Left lung (tissue), 10 donors: Measurements from ENCODE around the gene TMEM255B. TPM values are rescaled to one million over a fixed set of nuclear protein-coding genes. Genes with fewer than 3 reads are reported as not detected.
"Not testable (repeated sequence)": the region's sequence is repeated elsewhere in the genome, so short reads cannot be mapped to it uniquely, and the experiment has no call there.

ENCODE experiments used
- ATAC-seq: fragments of 200-7000 bp; cut with Tn5 transposase; one replicate; pipeline ENCODE4 v1.9.1; 2020; ENCODE audit warnings: moderate library complexity
- DNase-seq, 4 donors: peaks; one replicate each; pipeline ENCODE4 v3.0.0-alpha.2; 2013 to 2020
- H3K27ac ChIP-seq, 2 donors: fragments of 200-600 bp; sonication (generic) in 1 of 2; one replicate each; pipeline versions ENCODE4 v1.5.0 to v1.8.0; 2020 to 2021
- H3K27me3 ChIP-seq, 2 donors: fragments of 200-600 bp; sonication (generic) in 1 of 2; one replicate each; pipeline versions ENCODE4 v1.5.0 to v1.8.0; 2020 to 2021
- H3K36me3 ChIP-seq, 2 donors: fragments of 200-600 bp; sonication (generic) in 1 of 2; one replicate each; pipeline versions ENCODE4 v1.5.0 to v1.8.0; 2020 to 2021
- H3K4me1 ChIP-seq, 2 donors: fragments of 200-600 bp; one replicate each; pipeline ENCODE4 v1.8.0; 2021
- H3K4me3 ChIP-seq, 2 donors: fragments of 200-600 bp; sonication (generic) in 1 of 2; one replicate each; pipeline versions ENCODE4 v1.5.0 to v1.8.0; 2020 to 2021; ENCODE audit warnings: mild to moderate bottlenecking in 1 of 2
- H3K9me3 ChIP-seq, 2 donors: fragments of 200-600 bp; sonication (generic) in 1 of 2; one replicate each; pipeline versions ENCODE4 v1.5.0 to v1.8.0; 2020 to 2021
- intact Hi-C, 2 donors: fragments of 100-400 bp; cut with DNase I; formaldehyde crosslinking; loops; one replicate each; pipeline versions ENCODE4 v1.11.2 to v1.14.2; 2022
- polyA plus RNA-seq, 6 donors: library from polyadenylated mRNA; unstranded; fragments of 120-200 nt; gene quantifications; one replicate each; pipeline ENCODE4 v1.2.1, GENCODE V29; 2013; ENCODE audit not compliant: insufficient read length in 6 of 6
- total RNA-seq, 2 donors: library from RNA; stranded (reverse); fragmentation: NEBNext Ultra II Directional; extraction: Animal tissue kit (Norgen Biotek cat#: 25700); gene quantifications; one replicate each; pipeline ENCODE4 v1.2.1, GENCODE V29; 2021
- TF ChIP-seq, protein P1 (sequence below), 2 donors: fragments of 200-600 bp; sonication (generic) in 1 of 2; IDR thresholded peaks; one replicate each; pipeline versions ENCODE4 v1.5.0 to v1.8.0; 2021; ENCODE audit warnings: antibody characterized with exemption in 2 of 2
- donor health status: DM: no; HTN: yes; CAD: no.
- donor health status: DM: no; HTN: no; CAD: no.

Gene TMEM255B
- total and polyA plus RNA-seq, 8 donors: 10.4 to 30.7 (median 15.7) TPM

DNA sequence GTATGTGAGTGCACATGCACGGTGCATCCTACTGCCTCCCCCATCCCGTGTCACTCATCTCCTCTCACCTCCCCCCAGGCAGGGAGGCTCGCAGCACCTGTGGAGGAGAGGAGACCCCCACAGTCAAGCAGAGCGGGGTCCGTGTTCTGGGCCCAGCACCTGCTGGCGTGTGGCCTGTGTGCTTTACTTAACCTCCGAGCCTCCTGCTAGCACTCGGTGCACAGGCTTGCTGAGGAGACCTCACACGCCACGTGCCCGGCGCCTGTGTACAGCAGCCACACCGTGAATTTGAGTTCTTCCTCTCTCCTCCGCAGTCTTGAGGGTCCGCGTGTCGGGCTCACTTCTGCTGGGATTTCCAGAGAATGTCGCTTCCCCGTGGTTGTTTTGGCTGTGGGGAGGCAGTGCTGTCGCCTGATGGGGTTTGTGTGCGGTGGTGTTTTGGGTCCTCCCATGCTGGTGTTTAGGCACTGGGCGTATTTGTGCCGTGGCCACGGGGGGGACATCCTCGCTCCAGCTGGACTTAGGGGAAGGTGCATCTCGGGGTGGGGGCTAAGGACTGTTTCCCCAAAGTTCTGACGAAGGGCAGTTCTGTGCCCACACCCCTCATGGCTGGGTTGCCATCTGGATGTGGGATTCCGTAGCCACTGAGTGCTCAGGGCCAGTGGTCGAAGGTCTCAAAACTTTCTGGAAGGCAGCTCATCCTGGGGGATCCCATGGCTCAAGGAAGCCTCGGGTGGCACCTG is 34.8 kb upstream of the TMEM255B start:
- ATAC-seq: no peak
- TF ChIP-seq, protein P1, sequence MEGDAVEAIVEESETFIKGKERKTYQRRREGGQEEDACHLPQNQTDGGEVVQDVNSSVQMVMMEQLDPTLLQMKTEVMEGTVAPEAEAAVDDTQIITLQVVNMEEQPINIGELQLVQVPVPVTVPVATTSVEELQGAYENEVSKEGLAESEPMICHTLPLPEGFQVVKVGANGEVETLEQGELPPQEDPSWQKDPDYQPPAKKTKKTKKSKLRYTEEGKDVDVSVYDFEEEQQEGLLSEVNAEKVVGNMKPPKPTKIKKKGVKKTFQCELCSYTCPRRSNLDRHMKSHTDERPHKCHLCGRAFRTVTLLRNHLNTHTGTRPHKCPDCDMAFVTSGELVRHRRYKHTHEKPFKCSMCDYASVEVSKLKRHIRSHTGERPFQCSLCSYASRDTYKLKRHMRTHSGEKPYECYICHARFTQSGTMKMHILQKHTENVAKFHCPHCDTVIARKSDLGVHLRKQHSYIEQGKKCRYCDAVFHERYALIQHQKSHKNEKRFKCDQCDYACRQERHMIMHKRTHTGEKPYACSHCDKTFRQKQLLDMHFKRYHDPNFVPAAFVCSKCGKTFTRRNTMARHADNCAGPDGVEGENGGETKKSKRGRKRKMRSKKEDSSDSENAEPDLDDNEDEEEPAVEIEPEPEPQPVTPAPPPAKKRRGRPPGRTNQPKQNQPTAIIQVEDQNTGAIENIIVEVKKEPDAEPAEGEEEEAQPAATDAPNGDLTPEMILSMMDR (IDR thresholded peaks at IDR 0.05): no peak
- Histone ChIP-seq H3K9me3 (peaks cover 0 to 6% of the 10 kb centered on the region in 2 donors), H3K27me3 (peaks cover 0 to 9% of the 10 kb centered on the region in 2 donors), H3K4me3 (peak overlapping the region in 1 of 2 donors; percentile 45), H3K27ac (no peak overlapping the region), H3K4me1 (peaks cover 2 to 8% of the 10 kb centered on the region in 2 donors), H3K36me3 (no peaks in the 10 kb centered on the region)
- intact Hi-C loops: no loop called here
- peak in 1 of 4 donors; percentile 64 for DNase-seq

DNA sequence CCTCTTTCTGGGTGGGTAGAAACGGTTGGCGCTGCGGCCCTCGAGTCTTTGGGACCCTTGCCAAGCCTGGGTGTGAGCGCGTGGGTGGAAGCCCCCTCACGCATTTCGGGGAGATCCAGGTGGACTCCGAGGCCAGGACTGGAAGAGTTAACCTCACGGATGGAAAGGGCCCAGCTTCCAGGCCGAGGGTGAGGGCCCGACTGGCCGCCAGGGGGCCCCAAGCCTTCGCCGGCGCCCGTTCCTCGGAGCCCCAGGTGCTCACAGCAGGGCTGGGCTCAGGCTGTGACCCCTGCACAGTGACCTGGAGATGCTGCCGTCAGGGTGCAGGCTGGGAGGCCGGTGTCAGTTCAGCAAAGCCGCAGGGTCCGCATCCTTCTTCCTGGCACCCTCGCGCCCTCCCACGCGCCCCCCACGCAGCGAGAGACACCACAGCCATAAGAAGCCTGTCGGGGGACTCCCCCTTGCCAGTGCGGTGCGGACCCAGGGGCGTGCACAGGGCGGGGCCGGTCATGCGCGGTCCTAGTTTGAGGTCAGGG is 34.2 kb upstream of the TMEM255B start:
- ATAC-seq: peak; percentile 97
- TF ChIP-seq, protein P1 (IDR thresholded peaks at IDR 0.05): peak; percentile 64 to 86

DNA sequence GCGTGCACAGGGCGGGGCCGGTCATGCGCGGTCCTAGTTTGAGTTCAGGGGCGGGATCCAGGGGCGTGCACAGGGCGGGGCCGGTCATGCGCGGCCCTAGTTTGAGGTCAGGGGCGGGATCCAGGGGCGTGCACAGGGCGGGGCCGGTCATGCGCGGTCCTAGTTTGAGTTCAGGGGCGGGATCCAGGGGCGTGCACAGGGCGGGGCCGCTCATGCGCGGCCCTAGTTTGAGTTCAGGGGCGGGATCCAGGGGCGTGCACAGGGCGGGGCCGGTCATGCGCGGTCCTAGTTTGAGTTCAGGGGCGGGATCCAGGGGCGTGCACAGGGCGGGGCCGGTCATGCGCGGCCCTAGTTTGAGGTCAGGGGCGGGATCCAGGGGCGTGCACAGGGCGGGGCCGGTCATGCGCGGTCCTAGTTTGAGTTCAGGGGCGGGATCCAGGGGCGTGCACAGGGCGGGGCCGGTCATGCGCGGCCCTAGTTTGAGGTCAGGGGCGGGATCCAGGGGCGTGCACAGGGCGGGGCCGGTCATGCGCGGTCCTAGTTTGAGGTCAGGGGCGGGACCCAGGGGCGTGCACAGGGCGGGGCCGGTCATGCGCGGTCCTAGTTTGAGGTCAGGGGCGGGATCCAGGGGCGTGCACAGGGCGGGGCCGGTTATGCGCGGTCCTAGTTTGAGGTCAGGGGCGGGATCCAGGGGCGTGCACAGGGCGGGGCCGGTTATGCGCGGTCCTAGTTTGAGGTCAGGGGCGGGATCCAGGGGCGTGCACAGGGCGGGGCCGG is 33.5 kb upstream of the TMEM255B start:
- ATAC-seq, H3K36me3 ChIP-seq, H3K9me3 ChIP-seq, H3K4me1 ChIP-seq, intact Hi-C loops: not testable (repeated sequence)
- Histone ChIP-seq H3K27me3 (peaks cover 0 to 20% of the 10 kb centered on the region in 2 donors), H3K27ac (peak overlapping the region in 1 of 2 donors; percentile 48), H3K4me3 (peak overlapping the region in 1 of 2 donors; percentile 45)
- peak in 1 of 4 donors; percentile 73 for DNase-seq

More for the DNA sequence above, 34.2 kb upstream of the TMEM255B start:
- peaks cover 2 to 8% of the 10 kb centered on the region in 2 donors for H3K4me1 ChIP-seq
- no peaks in the 10 kb centered on the region for H3K36me3 ChIP-seq
- H3K4me3 ChIP-seq: peak overlapping the region; percentile 30 to 45
- H3K27ac ChIP-seq: peak overlapping the region; percentile 42 to 48
- H3K27me3 ChIP-seq: peaks cover 0 to 16% of the 10 kb centered on the region in 2 donors
- H3K9me3 ChIP-seq: peaks cover 0 to 6% of the 10 kb centered on the region in 2 donors
- intact Hi-C loops: no loop called here
- DNase-seq: peak; percentile 64 to 93 (median 74)

DNA sequence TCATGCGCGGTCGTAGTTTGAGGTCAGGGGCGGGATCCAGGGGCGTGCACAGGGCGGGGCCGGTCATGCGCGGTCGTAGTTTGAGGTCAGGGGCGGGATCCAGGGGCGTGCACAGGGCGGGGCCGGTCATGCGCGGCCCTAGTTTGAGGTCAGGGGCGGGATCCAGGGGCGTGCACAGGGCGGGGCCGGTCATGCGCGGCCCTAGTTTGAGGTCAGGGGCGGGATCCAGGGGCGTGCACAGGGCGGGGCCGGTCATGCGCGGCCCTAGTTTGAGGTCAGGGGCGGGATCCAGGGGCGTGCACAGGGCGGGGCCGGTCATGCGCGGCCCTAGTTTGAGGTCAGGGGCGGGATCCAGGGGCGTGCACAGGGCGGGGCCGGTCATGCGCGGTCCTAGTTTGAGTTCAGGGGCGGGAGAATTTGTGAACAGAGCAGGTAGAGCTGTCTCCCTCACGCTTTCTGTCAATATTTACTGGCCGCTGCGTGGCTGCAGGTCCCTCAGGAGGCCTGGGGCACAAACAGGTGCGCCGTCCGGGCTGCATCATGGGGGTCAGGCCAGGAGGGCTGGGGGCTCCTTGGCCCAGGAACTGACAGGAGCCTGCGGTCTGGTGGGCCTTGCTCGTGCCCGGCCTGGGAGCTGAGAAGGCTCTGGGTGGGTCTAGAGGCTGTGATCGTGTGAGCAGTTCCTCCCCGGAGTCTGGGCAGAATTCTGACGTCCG is 32.8 kb upstream of the TMEM255B start:
- peak; percentile 8 for ATAC-seq

DNA sequence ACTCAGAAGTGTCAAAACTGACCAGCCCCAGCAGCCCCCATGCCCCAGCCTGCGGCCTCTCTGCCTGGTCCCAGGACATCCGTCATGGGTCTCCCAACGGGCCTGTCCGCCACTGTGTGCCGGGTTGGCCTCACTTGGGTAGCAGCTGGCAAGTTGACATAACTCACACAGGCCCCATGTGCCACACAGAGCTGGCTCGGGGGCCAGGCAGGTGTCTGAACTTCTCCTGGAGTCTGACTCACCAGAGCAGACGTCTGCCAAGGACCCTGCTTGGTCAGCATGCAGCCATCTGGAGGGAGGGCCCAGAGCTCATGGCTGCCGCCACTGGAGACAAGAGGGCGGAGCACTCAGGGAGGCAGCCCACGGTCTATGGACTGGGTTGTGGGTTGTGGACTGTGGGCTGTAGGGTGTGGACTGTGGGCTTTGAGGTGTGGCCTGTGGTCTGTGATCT is 32.0 kb upstream of the TMEM255B start:
- Histone ChIP-seq H3K4me3 (no peak overlapping the region), H3K36me3 (no peaks in the 10 kb centered on the region), H3K4me1 (peaks cover 2 to 8% of the 10 kb centered on the region in 2 donors), H3K27ac (no peak overlapping the region), H3K9me3 (peaks cover 0 to 6% of the 10 kb centered on the region in 2 donors), H3K27me3 (peaks cover 0 to 23% of the 10 kb centered on the region in 2 donors)
- intact Hi-C loops: no loop called here
- ATAC-seq: no peak
- peak in 1 of 4 donors; percentile 75 for DNase-seq
- TF ChIP-seq, protein P1 (IDR thresholded peaks at IDR 0.05): no peak

More for the DNA sequence above, 32.8 kb upstream of the TMEM255B start:
- H3K36me3 ChIP-seq, intact Hi-C loops, H3K9me3 ChIP-seq, H3K4me1 ChIP-seq: not testable (repeated sequence)
- H3K27ac ChIP-seq: peak overlapping the region in 1 of 2 donors; percentile 40
- peaks cover 0 to 23% of the 10 kb centered on the region in 2 donors for H3K27me3 ChIP-seq
- DNase-seq: peak in 1 of 4 donors; percentile 77
- peak overlapping the region in 1 of 2 donors; percentile 13 for H3K4me3 ChIP-seq
